ENCODE data around the gene CT45A3. TPM values are rescaled to one million over a fixed set of nuclear protein-coding genes. Genes with fewer than 3 reads are reported as not detected.

Gene CT45A3
- total RNA-seq, result not detected

GRCh38 chrX:135768091-135768490 is at the start of gene CT45A3:
CT45A3 (minus strand) TSS chrX:135768191; CDS start chrX:135764444, 3,747 bp downstream.

GRCh38 chrX:135802687-135803086 is 34.7 kb upstream of the CT45A3 start, which contains the start of gene CT45A6:
CT45A6 (minus strand) TSS chrX:135802787; CDS start chrX:135798993, 3,794 bp downstream.

GRCh38 chrX:135785403-135785802 is 17.4 kb upstream of the CT45A3 start, which contains the start of gene CT45A5:
CT45A5 (minus strand) TSS chrX:135785503; CDS start chrX:135781729, 3,774 bp downstream.

GRCh38 chrX:135713183-135713689 is 54.8 kb downstream of the CT45A3 start, which contains the start of gene CT45A1:
CT45A1 (plus strand) TSS chrX:135713639; CDS start chrX:135718941, 5,302 bp downstream.

Small RNAs within 50 kb of the gene (small RNA-seq; reads per million reads assigned to genes)
- gene AC240442.1 (ENCODE audit: low replicate concordance), result not detected

Other genes with a start within 250 kb of the CT45A3 start
- gene INTS6L, start 247.5 kb downstream of the CT45A3 start, total RNA-seq, result 30.7 TPM
- not detected for gene CT45A1, start 54.6 kb downstream of the CT45A3 start, total RNA-seq
- not detected for gene CT45A5, start 17.3 kb upstream of the CT45A3 start, total RNA-seq
- not detected for gene CT45A6, start 34.6 kb upstream of the CT45A3 start, total RNA-seq
- gene CT45A2, start 51.8 kb upstream of the CT45A3 start, total RNA-seq, result not detected
- not detected for gene CT45A7, start 69.1 kb upstream of the CT45A3 start, total RNA-seq
- not detected for gene CT45A8, start 86.3 kb upstream of the CT45A3 start, total RNA-seq
- gene CT45A9, start 103.6 kb upstream of the CT45A3 start, total RNA-seq, result not detected
- not detected for gene CT45A10, start 125.3 kb upstream of the CT45A3 start, total RNA-seq
- not detected for gene SAGE1, start 125.5 kb upstream of the CT45A3 start, total RNA-seq
- gene MMGT1, start 205.8 kb upstream of the CT45A3 start, total RNA-seq, result 16.9 TPM
- gene SLC9A6, start 217.2 kb upstream of the CT45A3 start, total RNA-seq, result 95.2 TPM

All from parietal lobe (tissue), 2 donors.